NCI-H2227 treated with DMSO at 0.1 percent for 48 hours (cell line): ENCODE results near the gene SVOP.
"Not testable (repeated sequence)": the region's sequence is repeated elsewhere in the genome, so short reads cannot be mapped to it uniquely, and the experiment has no call there.

Source experiments
- DNase-seq: peaks from one replicate; lab custom pipeline; 2025; lab: John Stamatoyannopoulos, UW

The SVOP gene

GRCh38 chr12:109029411-109029810 is 8.5 kb upstream of the SVOP start:
- no peak for DNase-seq

GRCh38 chr12:109028624-109029023 is 7.8 kb upstream of the SVOP start:
- not testable (repeated sequence) for DNase-seq

- DNase-seq = no peak
These were observed 6.9 kb upstream of the SVOP start for GRCh38 chr12:109027767-109028166.

- peak; percentile 56 for DNase-seq
These were observed 597 bp downstream of the SVOP start for GRCh38 chr12:109020146-109020795.

- DNase-seq = no peak
These were observed 2.6 kb downstream of the SVOP start for GRCh38 chr12:109018296-109018695.

- DNase-seq = no peak
These were observed 3.9 kb downstream of the SVOP start for GRCh38 chr12:109016978-109017377.

- no peak for DNase-seq
These were observed 4.9 kb downstream of the SVOP start for GRCh38 chr12:109016016-109016415.

- DNase-seq = no peak
These were observed 5.7 kb downstream of the SVOP start for GRCh38 chr12:109014984-109015765.

- DNase-seq = no peak
These were observed 10.6 kb downstream of the SVOP start for GRCh38 chr12:109010259-109010658.

GRCh38 chr12:109009766-109010165 is 11.1 kb downstream of the SVOP start:
- no peak for DNase-seq

GRCh38 chr12:109004017-109004416 is 16.9 kb downstream of the SVOP start:
- no peak for DNase-seq

- DNase-seq = no peak
These were observed 24.5 kb downstream of the SVOP start for GRCh38 chr12:108996320-108996719.

GRCh38 chr12:108995370-108995992 is 25.4 kb downstream of the SVOP start:
- DNase-seq = peak; percentile 40

- DNase-seq = not testable (repeated sequence)
These were observed 30.8 kb downstream of the SVOP start for GRCh38 chr12:108990103-108990502.

- DNase-seq = no peak
These were observed 31.5 kb downstream of the SVOP start for GRCh38 chr12:108989376-108989775.

- DNase-seq = no peak
These were observed 35.1 kb downstream of the SVOP start for GRCh38 chr12:108985750-108986149.

GRCh38 chr12:108983227-108983626 is 37.6 kb downstream of the SVOP start:
- no peak for DNase-seq

GRCh38 chr12:108982621-108983219 is 38.1 kb downstream of the SVOP start:
- DNase-seq = no peak

- no peak for DNase-seq
These were observed 39.0 kb downstream of the SVOP start for GRCh38 chr12:108981835-108982234.

GRCh38 chr12:108980831-108981618 is 39.8 kb downstream of the SVOP start:
- no peak for DNase-seq

- DNase-seq = no peak
These were observed 43.5 kb downstream of the SVOP start for GRCh38 chr12:108977360-108977759.

GRCh38 chr12:108975024-108975593 is 45.8 kb downstream of the SVOP start:
- DNase-seq = no peak
